SK-N-SH (cell line): ENCODE measurements around the gene SLC5A2. TPM values are rescaled to one million over a fixed set of nuclear protein-coding genes. Genes with fewer than 3 reads are reported as not detected.
A peak's percentile ranks its signal among the peaks of the same experiment; 100 is the strongest.

Experiments
- CTCF ChIA-PET: fragments of 300-600, 350-600 bp; formaldehyde crosslinking; extraction: SDS; loops from one replicate; lab custom pipeline; 2021; lab: Yijun Ruan, JAX
- POLR2A ChIA-PET: fragments of 350-600 bp; sonication (Branson Sonifier 250); formaldehyde crosslinking; extraction: SDS; loops from one replicate; lab custom pipeline; 2020; ENCODE audit warnings: antibody characterized with exemption, inconsistent platforms; lab: Yijun Ruan, JAX
- DNase-seq: peaks from one replicate; pipeline ENCODE4 v3.0.0; 2012
- H2AFZ ChIP-seq: fragments of 200-600 bp; sonication (generic); 2 replicates; pipeline ENCODE4 v1.8.1; 2016; ENCODE audit warnings: antibody characterized with exemption, mild to moderate bottlenecking, low read depth
- H3F3A ChIP-seq: fragments of 200-600 bp; sonication (generic); replicated peaks from 2 replicates; pipeline ENCODE3; 2016; ENCODE audit warnings: antibody characterized with exemption, mild to moderate bottlenecking; ENCODE audit not compliant: insufficient read depth
- H3K27ac ChIP-seq, 2 experiments: fragments of 200-500 bp in 1 of 2; fragments of 200-600 bp in 1 of 2; sonication (Bioruptor generic) in 1 of 2; sonication (generic), shearing (Covaris generic) in 1 of 2; 2 replicates each; pipeline versions ENCODE4 v1.5.1 to v1.6.1; 2014 to 2016; ENCODE audit warnings: low read depth in 2 of 2, inconsistent platforms in 1 of 2, low read length in 1 of 2, mild to moderate bottlenecking in 1 of 2, mixed read lengths in 1 of 2
- H3K27me3 ChIP-seq: fragments of 200-600 bp; sonication (generic), shearing (Covaris generic); 2 replicates; pipeline ENCODE4 v1.6.1; 2016; ENCODE audit warnings: mixed run types; ENCODE audit not compliant: insufficient read depth
- H3K36me3 ChIP-seq, 2 experiments: fragments of 200-500 bp in 1 of 2; fragments of 200-600 bp in 1 of 2; sonication (Bioruptor generic) in 1 of 2; sonication (generic) in 1 of 2; replicated peaks in 1 of 2; 2 replicates each; pipeline versions ENCODE3 to v1.5.1; 2014 to 2016; ENCODE audit warnings: low read length in 1 of 2, mild to moderate bottlenecking in 1 of 2; ENCODE audit not compliant: insufficient read depth in 2 of 2, control insufficient read depth in 1 of 2
- H3K4me1 ChIP-seq, 2 experiments: fragments of 200-500 bp in 1 of 2; fragments of 200-600 bp in 1 of 2; sonication (Bioruptor generic) in 1 of 2; sonication (generic), shearing (Covaris generic) in 1 of 2; 2 replicates each; pipeline versions ENCODE4 v1.5.1 to v1.6.1; 2014 to 2016; ENCODE audit warnings: low read depth in 1 of 2, low read length in 1 of 2, mixed run types in 1 of 2; ENCODE audit not compliant: insufficient read depth in 2 of 2, control insufficient read depth in 1 of 2
- H3K4me2 ChIP-seq: fragments of 200-600 bp; sonication (generic), shearing (Covaris generic); 2 replicates; pipeline ENCODE4 v1.6.1; 2017; ENCODE audit warnings: mixed run types
- H3K4me3 ChIP-seq, 2 experiments: fragments of 200-500 bp in 1 of 2; fragments of 200-600 bp in 1 of 2; sonication (Bioruptor generic) in 1 of 2; sonication (generic), shearing (Covaris generic) in 1 of 2; 2 replicates each; pipeline versions ENCODE4 v1.5.1 to v1.8.1; 2014 to 2016; ENCODE audit warnings: low read depth in 2 of 2, inconsistent platforms in 1 of 2, low read length in 1 of 2, mild to moderate bottlenecking in 1 of 2, mixed read lengths in 1 of 2, moderate library complexity in 1 of 2
- H3K79me2 ChIP-seq: fragments of 200-600 bp; sonication (generic); 2 replicates; pipeline ENCODE4 v1.8.1; 2017; ENCODE audit warnings: mild to moderate bottlenecking; ENCODE audit not compliant: insufficient read depth
- H3K9ac ChIP-seq: fragments of 200-600 bp; sonication (generic); 2 replicates; pipeline ENCODE4 v1.6.1; 2017; ENCODE audit warnings: mixed run types
- H3K9me2 ChIP-seq: fragments of 200-600 bp; sonication (generic); 2 replicates; pipeline ENCODE4 v1.6.1; 2017; ENCODE audit warnings: mixed run types
- H3K9me3 ChIP-seq: fragments of 200-600 bp; sonication (generic); 2 replicates; pipeline ENCODE4 v1.6.1; 2017; ENCODE audit warnings: mixed run types, mild to moderate bottlenecking, moderate library complexity
- H4K20me1 ChIP-seq: fragments of 200-600 bp; sonication (generic); 2 replicates; pipeline ENCODE4 v1.6.1; 2017; ENCODE audit warnings: mild to moderate bottlenecking, mixed run types; ENCODE audit not compliant: insufficient read depth
- ELF1 ChIP-seq: IDR thresholded peaks from 2 replicates; pipeline ENCODE4 v1.4.0; 2012
- EP300 ChIP-seq, 2 experiments: IDR thresholded peaks; 2 replicates each; pipeline versions ENCODE4 v1.4.0 to v1.6.1; 2012; ENCODE audit warnings: borderline replicate concordance in 1 of 2, low read depth in 1 of 2, low read length in 1 of 2
- EZH2phosphoT487 ChIP-seq: fragments of 200-600 bp; sonication (generic); IDR thresholded peaks from 2 replicates; pipeline ENCODE4 v1.6.1; 2017; ENCODE audit warnings: low read depth, mixed run types, mild to moderate bottlenecking, antibody characterized with exemption, moderate library complexity, borderline replicate concordance
- FOSL2 ChIP-seq: IDR thresholded peaks from 2 replicates; pipeline ENCODE4 v1.4.0; 2012; ENCODE audit warnings: low read depth, mild to moderate bottlenecking, moderate library complexity, borderline replicate concordance
- FOXJ3 ChIP-seq: sonication (generic); formaldehyde crosslinking; IDR thresholded peaks from 2 replicates; pipeline ENCODE4 v1.5.1; 2020; ENCODE audit warnings: mild to moderate bottlenecking, missing genetic modification reagents
- GABPA ChIP-seq: IDR thresholded peaks from 2 replicates; pipeline ENCODE4 v1.4.0; 2012; ENCODE audit warnings: low read depth, mild to moderate bottlenecking
- JUND ChIP-seq: IDR thresholded peaks from 2 replicates; pipeline ENCODE4 v1.4.0; 2012
- MEF2A ChIP-seq: IDR thresholded peaks from 2 replicates; pipeline ENCODE4 v1.4.0; 2012; ENCODE audit warnings: low read depth, borderline replicate concordance
- MXI1 ChIP-seq: IDR thresholded peaks from 2 replicates; pipeline ENCODE4 v1.6.1; 2012; ENCODE audit warnings: mild to moderate bottlenecking, low read depth, low read length, improper control_type of control experiment
- NRF1 ChIP-seq: IDR thresholded peaks from 2 replicates; pipeline ENCODE4 v1.6.1; 2012; ENCODE audit warnings: low read depth, mild to moderate bottlenecking, low read length
- RCOR1 ChIP-seq: fragments of 150-350 bp; IDR thresholded peaks from 2 replicates; pipeline ENCODE4 v1.6.1; 2017; ENCODE audit warnings: antibody characterized with exemption, low read length
- SMC3 ChIP-seq: IDR thresholded peaks from 2 replicates; pipeline ENCODE4 v1.6.1; 2012; ENCODE audit warnings: low read depth, low read length, improper control_type of control experiment
- TCF12 ChIP-seq: IDR thresholded peaks from 2 replicates; pipeline ENCODE4 v1.4.0; 2012
- YY1 ChIP-seq: IDR thresholded peaks from 2 replicates; pipeline ENCODE4 v1.4.0; 2012; ENCODE audit warnings: low read depth, mild to moderate bottlenecking
- WGBS: methylation state at CpG from one replicate; pipeline ENCODE4 v1.1.6; 2017; ENCODE audit warnings: low lambda C conversion rate; 5-methylcytosine and 5-hydroxymethylcytosine counted together
- polyA plus RNA-seq, 3 experiments: library from polyadenylated mRNA; depleted of rRNA; stranded (reverse); fragments of >200 nt; gene quantifications; 2 replicates each; pipeline ENCODE4 v1.2.3, GENCODE V29; 2012
- TF ChIP-seq, protein P1 (sequence below): fragments of 150-350 bp; IDR thresholded peaks from 2 replicates; pipeline ENCODE4 v1.6.1; 2017; ENCODE audit warnings: antibody characterized with exemption, low read length, low read depth, borderline replicate concordance
- TF ChIP-seq, protein P2 (sequence below): IDR thresholded peaks from 2 replicates; pipeline ENCODE4 v1.4.0; 2012; ENCODE audit warnings: low read depth
- TF ChIP-seq, protein P3 (sequence below): IDR thresholded peaks from 2 replicates; pipeline ENCODE4 v1.4.0; 2012; ENCODE audit warnings: low read depth, borderline replicate concordance
- TF ChIP-seq, protein P4 (sequence below): fragments of 150-350 bp; IDR thresholded peaks from 2 replicates; pipeline ENCODE4 v1.6.1; 2016; ENCODE audit warnings: mild to moderate bottlenecking, low read depth, low read length
- TF ChIP-seq, protein P5 (sequence below): fragments of 200-600 bp; sonication (generic); IDR thresholded peaks from 2 replicates; pipeline ENCODE4 v1.6.1; 2017; ENCODE audit warnings: antibody characterized with exemption, mild to moderate bottlenecking, moderate library complexity
- TF ChIP-seq, protein P6 (sequence below): IDR thresholded peaks from 2 replicates; pipeline ENCODE4; 2012

SLC5A2 gene
- polyA plus RNA-seq, 1 of the 3 experiments (the other 2 are of a cell fraction) = 0.31 TPM

DNA sequence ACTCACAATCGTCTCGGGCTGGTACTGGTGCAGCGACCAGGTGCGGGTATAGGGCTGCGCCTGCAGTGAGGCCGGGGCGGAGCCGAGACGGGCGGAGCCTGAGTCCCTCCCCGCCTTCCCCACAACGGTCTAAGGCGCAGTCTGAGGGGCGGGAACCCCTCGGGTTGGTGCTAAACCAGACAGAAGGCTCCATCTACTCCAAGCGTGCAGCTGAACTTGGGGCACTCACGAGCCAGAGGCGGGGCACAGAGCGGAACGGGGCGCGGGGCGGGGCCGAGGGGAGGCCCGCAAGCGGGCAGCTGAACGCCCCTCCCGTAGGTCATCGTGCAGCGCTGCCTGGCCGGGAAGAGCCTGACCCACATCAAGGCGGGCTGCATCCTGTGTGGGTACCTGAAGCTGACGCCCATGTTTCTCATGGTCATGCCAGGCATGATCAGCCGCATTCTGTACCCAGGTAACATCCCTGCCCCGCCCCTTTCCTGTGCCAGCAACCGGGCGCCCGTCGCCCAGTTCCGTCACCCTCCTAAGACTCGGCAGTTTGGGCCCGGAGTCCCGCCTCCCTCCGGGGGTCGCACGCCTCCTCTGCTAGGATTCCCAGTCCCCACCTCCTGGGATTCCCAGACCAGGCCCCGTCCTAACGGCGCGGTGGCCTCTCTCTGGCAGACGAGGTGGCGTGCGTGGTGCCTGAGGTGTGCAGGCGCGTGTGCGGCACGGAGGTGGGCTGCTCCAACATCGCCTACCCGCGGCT lies 5.0 kb downstream of the SLC5A2 start:
- ChIA-PET POLR2A (interaction anchor here (0.8 to 2.5 kb wide), 7 partner anchors 8 to 307 kb away, joined by 3 to 9 read pairs (median 7); partner anchors contain the start of gene RUSF1), CTCF (interaction anchor here (1.0 to 2.4 kb wide), 5 partner anchors 13 to 213 kb away, joined by 3 to 10 read pairs (median 5); no protein-coding TSS in a partner anchor)
- DNase-seq = peak; percentile 91
- Histone ChIP-seq H4K20me1 (no peaks in the 10 kb centered on the region), H3K79me2 (no peaks in the 10 kb centered on the region), H3K4me2 (peak overlapping the region; percentile 83), H2AFZ (no peak overlapping the region; the same call in 1 of the 2 replicates), H3F3A (no peaks in the 10 kb centered on the region), H3K4me1 (peaks cover 0 to 16% of the 10 kb centered on the region in 2 experiments; a peak in 1 of 4 replicates), H3K27ac (no peak overlapping the region), H3K27me3 (no peaks in the 10 kb centered on the region), H3K9me2 (no peaks in the 10 kb centered on the region), H3K9me3 (no peaks in the 10 kb centered on the region), H3K9ac (no peak overlapping the region), H3K36me3 (peaks cover 0 to 9% of the 10 kb centered on the region in 2 experiments), H3K4me3 (peak overlapping the region; percentile 50 to 57)
- TF ChIP-seq TCF12 (no peak), SMC3 (no peak), FOXJ3 (no peak), GABPA (no peak), MEF2A (no peak), RCOR1 (no peak), MXI1 (no peak), ELF1 (no peak), EP300 (IDR thresholded peaks at IDR 0.05; ENCODE audit: borderline replicate concordance in 1 of 2, low read depth in 1 of 2, low read length in 1 of 2) (no peak), JUND (no peak), YY1 (no peak), NRF1 (no peak), EZH2phosphoT487 (no peak), FOSL2 (no peak)
- TF ChIP-seq, protein P1, sequence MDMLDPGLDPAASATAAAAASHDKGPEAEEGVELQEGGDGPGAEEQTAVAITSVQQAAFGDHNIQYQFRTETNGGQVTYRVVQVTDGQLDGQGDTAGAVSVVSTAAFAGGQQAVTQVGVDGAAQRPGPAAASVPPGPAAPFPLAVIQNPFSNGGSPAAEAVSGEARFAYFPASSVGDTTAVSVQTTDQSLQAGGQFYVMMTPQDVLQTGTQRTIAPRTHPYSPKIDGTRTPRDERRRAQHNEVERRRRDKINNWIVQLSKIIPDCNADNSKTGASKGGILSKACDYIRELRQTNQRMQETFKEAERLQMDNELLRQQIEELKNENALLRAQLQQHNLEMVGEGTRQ = no peak
- TF ChIP-seq, protein P2, sequence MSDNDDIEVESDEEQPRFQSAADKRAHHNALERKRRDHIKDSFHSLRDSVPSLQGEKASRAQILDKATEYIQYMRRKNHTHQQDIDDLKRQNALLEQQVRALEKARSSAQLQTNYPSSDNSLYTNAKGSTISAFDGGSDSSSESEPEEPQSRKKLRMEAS = no peak; the same call in 1 of the 2 replicates
- TF ChIP-seq, protein P3, sequence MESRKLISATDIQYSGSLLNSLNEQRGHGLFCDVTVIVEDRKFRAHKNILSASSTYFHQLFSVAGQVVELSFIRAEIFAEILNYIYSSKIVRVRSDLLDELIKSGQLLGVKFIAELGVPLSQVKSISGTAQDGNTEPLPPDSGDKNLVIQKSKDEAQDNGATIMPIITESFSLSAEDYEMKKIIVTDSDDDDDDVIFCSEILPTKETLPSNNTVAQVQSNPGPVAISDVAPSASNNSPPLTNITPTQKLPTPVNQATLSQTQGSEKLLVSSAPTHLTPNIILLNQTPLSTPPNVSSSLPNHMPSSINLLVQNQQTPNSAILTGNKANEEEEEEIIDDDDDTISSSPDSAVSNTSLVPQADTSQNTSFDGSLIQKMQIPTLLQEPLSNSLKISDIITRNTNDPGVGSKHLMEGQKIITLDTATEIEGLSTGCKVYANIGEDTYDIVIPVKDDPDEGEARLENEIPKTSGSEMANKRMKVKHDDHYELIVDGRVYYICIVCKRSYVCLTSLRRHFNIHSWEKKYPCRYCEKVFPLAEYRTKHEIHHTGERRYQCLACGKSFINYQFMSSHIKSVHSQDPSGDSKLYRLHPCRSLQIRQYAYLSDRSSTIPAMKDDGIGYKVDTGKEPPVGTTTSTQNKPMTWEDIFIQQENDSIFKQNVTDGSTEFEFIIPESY = no peak; the same call in 1 of the 2 replicates
- TF ChIP-seq, protein P4, sequence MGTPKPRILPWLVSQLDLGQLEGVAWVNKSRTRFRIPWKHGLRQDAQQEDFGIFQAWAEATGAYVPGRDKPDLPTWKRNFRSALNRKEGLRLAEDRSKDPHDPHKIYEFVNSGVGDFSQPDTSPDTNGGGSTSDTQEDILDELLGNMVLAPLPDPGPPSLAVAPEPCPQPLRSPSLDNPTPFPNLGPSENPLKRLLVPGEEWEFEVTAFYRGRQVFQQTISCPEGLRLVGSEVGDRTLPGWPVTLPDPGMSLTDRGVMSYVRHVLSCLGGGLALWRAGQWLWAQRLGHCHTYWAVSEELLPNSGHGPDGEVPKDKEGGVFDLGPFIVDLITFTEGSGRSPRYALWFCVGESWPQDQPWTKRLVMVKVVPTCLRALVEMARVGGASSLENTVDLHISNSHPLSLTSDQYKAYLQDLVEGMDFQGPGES = no peak
- TF ChIP-seq, protein P5, sequence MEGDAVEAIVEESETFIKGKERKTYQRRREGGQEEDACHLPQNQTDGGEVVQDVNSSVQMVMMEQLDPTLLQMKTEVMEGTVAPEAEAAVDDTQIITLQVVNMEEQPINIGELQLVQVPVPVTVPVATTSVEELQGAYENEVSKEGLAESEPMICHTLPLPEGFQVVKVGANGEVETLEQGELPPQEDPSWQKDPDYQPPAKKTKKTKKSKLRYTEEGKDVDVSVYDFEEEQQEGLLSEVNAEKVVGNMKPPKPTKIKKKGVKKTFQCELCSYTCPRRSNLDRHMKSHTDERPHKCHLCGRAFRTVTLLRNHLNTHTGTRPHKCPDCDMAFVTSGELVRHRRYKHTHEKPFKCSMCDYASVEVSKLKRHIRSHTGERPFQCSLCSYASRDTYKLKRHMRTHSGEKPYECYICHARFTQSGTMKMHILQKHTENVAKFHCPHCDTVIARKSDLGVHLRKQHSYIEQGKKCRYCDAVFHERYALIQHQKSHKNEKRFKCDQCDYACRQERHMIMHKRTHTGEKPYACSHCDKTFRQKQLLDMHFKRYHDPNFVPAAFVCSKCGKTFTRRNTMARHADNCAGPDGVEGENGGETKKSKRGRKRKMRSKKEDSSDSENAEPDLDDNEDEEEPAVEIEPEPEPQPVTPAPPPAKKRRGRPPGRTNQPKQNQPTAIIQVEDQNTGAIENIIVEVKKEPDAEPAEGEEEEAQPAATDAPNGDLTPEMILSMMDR = no peak
- TF ChIP-seq, protein P6, sequence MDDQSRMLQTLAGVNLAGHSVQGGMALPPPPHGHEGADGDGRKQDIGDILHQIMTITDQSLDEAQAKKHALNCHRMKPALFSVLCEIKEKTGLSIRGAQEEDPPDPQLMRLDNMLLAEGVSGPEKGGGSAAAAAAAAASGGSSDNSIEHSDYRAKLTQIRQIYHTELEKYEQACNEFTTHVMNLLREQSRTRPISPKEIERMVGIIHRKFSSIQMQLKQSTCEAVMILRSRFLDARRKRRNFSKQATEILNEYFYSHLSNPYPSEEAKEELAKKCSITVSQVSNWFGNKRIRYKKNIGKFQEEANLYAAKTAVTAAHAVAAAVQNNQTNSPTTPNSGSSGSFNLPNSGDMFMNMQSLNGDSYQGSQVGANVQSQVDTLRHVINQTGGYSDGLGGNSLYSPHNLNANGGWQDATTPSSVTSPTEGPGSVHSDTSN = no peak
- 3% methylated on average over 7 of the region's 60 CpGs for WGBS
